Measurements from ENCODE around the gene MYLK. TPM values are rescaled to one million over a fixed set of nuclear protein-coding genes. Genes with fewer than 3 reads are reported as not detected.

Gene MYLK
- total RNA-seq, 2 donors from 2014 or later: 30.5 to 85.1 TPM

DNA sequence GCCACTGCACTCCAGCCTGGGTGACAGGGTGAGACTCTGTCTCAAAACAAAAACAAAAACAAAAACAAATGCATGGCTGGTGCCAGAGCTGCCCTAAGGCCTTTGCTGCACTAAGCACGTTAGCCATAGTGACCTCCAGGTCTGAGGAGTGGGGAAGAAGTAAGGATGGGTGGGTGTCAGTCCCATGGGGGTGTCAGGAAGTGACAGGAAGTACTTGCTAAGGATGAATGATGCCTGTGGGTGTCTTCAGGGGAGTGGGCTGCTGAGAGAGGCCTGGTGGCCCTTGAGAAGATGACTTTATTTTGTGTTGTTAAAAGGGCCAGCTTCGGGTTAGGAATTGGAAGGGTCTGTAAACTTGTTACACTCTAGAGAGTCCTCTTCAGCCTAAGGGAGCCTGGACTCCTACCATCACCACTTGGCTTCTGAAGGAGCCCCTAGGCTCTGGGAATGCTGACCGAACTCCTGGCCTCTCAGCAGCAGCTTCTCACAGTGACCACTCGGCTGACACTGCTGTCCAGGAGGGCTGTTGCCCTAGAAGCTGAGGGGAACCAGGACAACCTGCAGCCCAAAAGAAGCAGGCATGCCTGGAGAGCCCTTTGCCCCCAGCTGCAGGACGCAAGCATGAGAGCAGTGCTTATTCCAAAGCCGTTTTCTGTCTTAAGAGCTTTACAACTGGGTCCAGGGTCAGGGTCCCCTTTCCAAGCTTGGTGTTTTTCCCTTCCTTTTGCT lies 116.4 kb downstream of the MYLK start:
- H3K4me1 ChIP-seq: no peaks in the 10 kb centered on the region
- no peak overlapping the region for H3K4me3 ChIP-seq
- TF ChIP-seq, protein P1, sequence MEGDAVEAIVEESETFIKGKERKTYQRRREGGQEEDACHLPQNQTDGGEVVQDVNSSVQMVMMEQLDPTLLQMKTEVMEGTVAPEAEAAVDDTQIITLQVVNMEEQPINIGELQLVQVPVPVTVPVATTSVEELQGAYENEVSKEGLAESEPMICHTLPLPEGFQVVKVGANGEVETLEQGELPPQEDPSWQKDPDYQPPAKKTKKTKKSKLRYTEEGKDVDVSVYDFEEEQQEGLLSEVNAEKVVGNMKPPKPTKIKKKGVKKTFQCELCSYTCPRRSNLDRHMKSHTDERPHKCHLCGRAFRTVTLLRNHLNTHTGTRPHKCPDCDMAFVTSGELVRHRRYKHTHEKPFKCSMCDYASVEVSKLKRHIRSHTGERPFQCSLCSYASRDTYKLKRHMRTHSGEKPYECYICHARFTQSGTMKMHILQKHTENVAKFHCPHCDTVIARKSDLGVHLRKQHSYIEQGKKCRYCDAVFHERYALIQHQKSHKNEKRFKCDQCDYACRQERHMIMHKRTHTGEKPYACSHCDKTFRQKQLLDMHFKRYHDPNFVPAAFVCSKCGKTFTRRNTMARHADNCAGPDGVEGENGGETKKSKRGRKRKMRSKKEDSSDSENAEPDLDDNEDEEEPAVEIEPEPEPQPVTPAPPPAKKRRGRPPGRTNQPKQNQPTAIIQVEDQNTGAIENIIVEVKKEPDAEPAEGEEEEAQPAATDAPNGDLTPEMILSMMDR (IDR thresholded peaks at IDR 0.05): no peak
- H3K27me3 ChIP-seq: no peaks in the 10 kb centered on the region
- H3K27ac ChIP-seq: no peak overlapping the region
- no peaks in the 10 kb centered on the region for H3K9me3 ChIP-seq
- no peaks in the 10 kb centered on the region for H3K36me3 ChIP-seq
- no peak for DNase-seq (ENCODE audit: low spot score)

DNA sequence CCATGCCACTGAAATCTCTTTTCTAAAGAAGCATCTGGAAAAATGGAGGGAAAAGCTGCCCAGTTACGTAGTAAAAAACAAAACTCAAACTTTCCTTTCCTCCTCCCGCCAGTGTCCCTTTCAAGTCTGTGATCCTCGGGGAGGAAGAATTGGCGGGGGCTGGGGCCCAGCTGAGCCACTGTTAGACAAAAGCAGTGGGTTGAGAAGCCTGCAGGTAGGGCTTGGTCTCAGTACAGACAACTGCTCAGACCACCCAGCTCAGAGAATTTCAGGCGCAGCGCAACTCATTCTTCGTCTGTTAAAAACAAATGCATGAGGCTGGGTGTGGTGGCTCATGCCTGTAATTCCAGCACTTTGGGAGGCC lies 117.1 kb downstream of the MYLK start:
- H3K4me3 ChIP-seq: no peak overlapping the region
- H3K36me3 ChIP-seq: no peaks in the 10 kb centered on the region
- H3K9me3 ChIP-seq: no peaks in the 10 kb centered on the region
- H3K4me1 ChIP-seq: no peaks in the 10 kb centered on the region
- no peak overlapping the region for H3K27ac ChIP-seq
- TF ChIP-seq, protein P1 (IDR thresholded peaks at IDR 0.05): no peak
- no peaks in the 10 kb centered on the region for H3K27me3 ChIP-seq
- DNase-seq (ENCODE audit: low spot score): no peak

DNA sequence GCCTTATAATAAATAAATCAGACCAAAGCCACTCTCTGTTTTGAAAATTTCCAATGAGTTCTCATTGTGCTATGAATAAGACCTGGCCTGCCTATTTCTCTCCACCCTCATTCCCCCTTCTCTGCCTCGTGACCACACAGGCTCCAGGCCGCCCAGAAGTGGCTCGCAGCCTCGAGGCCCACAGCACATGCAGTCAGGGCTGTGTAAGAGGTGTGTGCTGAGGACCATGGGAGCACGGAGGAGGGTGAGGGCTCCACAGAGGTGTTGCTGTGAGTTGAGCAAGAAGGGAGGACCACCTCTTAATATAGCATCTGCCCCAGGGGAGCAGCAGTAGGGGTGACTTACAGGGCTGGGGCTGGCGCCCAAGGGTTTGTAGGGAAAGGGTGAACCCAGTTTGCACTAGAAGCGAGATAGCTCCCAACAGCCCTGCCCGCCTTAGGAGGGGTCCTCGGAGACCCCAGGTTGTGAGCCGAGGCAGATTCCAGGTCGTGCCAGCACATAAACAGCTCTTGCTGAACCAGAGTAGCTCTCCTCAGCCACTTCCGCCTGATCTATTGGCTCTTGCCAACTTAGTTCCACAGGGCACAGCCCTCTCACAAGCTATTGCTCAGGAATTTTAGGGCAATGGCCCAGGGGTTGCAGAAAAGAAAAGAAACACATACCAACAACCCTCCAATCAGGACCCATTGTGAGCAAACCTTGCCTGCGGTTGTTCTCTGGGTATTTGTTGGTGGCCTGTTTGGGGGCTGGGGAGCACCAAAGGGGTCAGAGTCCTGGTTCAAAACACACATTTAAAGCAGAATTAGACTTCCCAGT lies 117.7 kb downstream of the MYLK start:
- H3K27me3 ChIP-seq: no peaks in the 10 kb centered on the region
- TF ChIP-seq, protein P1 (IDR thresholded peaks at IDR 0.05): no peak
- H3K27ac ChIP-seq: no peak overlapping the region
- H3K9me3 ChIP-seq: no peaks in the 10 kb centered on the region
- no peak overlapping the region for H3K4me3 ChIP-seq
- H3K4me1 ChIP-seq: no peaks in the 10 kb centered on the region
- H3K36me3 ChIP-seq: no peaks in the 10 kb centered on the region
- DNase-seq (ENCODE audit: low spot score): no peak

DNA sequence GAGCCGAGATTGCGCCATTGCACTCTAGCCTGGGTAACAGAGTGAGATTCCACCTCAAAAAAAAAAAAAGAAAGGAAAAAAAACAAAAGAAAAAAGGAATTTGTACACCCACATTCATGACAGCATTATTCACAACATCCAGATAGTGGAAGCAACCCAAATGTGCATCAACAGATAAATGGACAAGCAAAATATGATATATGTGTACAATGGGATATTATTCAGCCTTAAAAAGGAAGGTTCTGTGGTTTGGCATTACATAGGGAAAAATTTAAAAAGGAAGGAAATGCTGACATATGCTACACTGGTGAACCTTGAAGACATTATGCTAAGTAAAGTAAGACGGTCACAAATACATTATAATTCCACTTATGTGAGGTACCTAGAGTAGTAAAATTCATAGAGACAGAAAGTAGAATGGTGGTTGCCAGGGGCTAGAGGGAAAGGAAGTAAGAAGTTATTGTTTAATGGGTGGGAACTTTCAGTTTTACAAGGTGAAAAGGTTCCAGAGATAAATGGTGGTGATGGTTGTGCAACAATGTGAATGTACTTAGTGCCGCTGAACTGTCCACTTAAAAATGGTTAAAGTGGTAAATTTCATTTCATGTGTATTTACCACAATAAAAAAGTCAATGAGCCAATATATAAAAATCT lies 118.5 kb downstream of the MYLK start:
- Histone ChIP-seq H3K27ac (no peak overlapping the region), H3K4me3 (no peak overlapping the region), H3K4me1 (no peaks in the 10 kb centered on the region), H3K27me3 (no peaks in the 10 kb centered on the region), H3K36me3 (no peaks in the 10 kb centered on the region), H3K9me3 (no peaks in the 10 kb centered on the region)
- DNase-seq (ENCODE audit: low spot score): no peak
- TF ChIP-seq, protein P1 (IDR thresholded peaks at IDR 0.05): no peak

DNA sequence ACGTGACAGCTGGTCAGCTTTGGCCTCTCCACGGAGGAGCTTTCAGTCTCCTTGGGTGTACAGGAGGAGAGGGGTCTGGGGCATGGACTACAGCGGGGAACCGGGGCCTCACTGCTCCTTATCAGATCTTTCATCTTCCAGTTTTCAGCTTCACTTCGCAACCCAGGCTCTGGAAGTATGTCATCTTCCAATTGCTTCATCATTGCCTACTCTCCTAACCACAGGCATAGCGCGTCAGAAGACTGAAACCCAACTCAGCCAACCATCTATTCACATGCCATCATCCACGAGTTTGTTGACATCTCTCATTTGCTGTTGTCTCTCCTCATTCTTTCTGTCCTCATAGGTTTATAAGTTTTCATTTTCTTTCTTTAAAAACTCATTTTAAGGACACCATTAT lies 119.5 kb downstream of the MYLK start:
- Histone ChIP-seq H3K27me3 (no peaks in the 10 kb centered on the region), H3K27ac (no peak overlapping the region), H3K9me3 (no peaks in the 10 kb centered on the region), H3K4me1 (no peaks in the 10 kb centered on the region), H3K36me3 (no peaks in the 10 kb centered on the region), H3K4me3 (no peak overlapping the region)
- TF ChIP-seq, protein P1 (IDR thresholded peaks at IDR 0.05): no peak
- DNase-seq (ENCODE audit: low spot score): no peak
